LNCaP clone FGC (cell line): ENCODE measurements around the gene NSUN7.

Experiments used
- DNase-seq: peaks from one replicate; pipeline ENCODE4 v3.0.0-alpha.2; 2011; ENCODE audit warnings: low read depth
- H3K4me3 ChIP-seq: 2 replicates; pipeline ENCODE4 v1.5.1; 2011; ENCODE audit warnings: mild to moderate bottlenecking, low read depth, low read length, control low read depth
- TF ChIP-seq, protein P1 (sequence below): IDR thresholded peaks from 2 replicates; pipeline ENCODE4 v1.5.1; 2012; ENCODE audit warnings: mild to moderate bottlenecking; ENCODE audit not compliant: control insufficient read depth, insufficient read depth; ENCODE audit errors: extremely low read depth

The NSUN7 gene

DNA sequence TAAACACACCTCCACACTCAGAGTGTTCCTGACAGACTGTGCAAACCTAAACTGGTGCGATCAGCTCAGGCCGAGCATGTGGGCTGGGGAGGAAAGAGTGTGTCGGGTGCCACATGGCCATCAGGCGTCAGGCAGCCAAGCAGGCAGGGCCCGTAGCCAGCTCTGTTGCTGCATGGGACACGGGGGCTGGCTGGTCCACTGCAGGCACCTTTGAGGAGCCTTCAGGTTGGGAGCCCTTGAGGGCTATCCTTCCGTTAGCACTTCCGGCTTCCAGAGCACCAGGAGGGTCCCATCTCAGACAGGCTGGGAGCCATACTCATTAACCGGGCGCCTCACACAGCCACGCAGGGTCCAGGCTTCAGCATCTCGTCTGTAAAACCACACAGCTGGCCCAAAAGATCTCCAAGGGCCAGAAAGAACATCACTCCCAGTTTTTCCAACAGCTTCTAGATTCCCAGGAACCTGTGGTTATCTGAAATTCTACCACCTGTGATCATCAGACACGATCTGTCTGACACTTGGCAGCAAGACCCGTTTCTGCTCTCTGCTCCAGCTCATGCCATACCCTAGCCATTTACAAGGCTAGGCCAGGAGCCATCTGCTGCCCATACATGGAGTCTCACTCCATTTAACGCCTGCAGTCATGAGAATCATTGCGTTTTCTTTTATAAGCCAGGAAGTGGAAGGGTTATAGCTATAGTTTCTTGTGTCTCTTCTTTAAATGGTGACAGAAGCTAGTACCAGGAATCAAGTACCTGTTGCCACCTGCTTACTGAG lies 87.5 kb downstream of the NSUN7 start:
- H3K4me3 ChIP-seq: no peak overlapping the region
- peak; percentile 87 for DNase-seq
- TF ChIP-seq, protein P1, sequence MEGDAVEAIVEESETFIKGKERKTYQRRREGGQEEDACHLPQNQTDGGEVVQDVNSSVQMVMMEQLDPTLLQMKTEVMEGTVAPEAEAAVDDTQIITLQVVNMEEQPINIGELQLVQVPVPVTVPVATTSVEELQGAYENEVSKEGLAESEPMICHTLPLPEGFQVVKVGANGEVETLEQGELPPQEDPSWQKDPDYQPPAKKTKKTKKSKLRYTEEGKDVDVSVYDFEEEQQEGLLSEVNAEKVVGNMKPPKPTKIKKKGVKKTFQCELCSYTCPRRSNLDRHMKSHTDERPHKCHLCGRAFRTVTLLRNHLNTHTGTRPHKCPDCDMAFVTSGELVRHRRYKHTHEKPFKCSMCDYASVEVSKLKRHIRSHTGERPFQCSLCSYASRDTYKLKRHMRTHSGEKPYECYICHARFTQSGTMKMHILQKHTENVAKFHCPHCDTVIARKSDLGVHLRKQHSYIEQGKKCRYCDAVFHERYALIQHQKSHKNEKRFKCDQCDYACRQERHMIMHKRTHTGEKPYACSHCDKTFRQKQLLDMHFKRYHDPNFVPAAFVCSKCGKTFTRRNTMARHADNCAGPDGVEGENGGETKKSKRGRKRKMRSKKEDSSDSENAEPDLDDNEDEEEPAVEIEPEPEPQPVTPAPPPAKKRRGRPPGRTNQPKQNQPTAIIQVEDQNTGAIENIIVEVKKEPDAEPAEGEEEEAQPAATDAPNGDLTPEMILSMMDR: peak; percentile 27; the same call in 1 of the 2 replicates

DNA sequence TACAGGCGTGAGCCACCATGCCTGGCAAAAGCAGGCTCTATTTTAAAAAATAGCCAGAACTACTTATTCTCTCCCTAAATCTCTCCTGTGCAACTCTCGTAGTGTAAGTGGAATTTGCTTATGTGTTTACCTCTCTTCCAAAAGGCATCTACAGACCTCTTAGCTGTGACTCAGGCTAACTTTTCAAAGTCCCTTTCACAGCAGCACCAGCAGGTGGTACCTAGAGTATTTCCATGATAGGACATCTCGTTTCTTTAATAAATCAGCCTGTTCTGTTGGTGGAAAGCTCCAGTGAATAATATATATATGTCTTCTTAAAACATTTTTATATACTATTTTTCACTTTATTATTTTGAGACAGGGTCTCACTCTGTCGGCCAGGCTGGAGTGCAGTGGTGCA lies 89.0 kb downstream of the NSUN7 start:
- DNase-seq: no peak
- TF ChIP-seq, protein P1: no peak
- no peak overlapping the region for H3K4me3 ChIP-seq

DNA sequence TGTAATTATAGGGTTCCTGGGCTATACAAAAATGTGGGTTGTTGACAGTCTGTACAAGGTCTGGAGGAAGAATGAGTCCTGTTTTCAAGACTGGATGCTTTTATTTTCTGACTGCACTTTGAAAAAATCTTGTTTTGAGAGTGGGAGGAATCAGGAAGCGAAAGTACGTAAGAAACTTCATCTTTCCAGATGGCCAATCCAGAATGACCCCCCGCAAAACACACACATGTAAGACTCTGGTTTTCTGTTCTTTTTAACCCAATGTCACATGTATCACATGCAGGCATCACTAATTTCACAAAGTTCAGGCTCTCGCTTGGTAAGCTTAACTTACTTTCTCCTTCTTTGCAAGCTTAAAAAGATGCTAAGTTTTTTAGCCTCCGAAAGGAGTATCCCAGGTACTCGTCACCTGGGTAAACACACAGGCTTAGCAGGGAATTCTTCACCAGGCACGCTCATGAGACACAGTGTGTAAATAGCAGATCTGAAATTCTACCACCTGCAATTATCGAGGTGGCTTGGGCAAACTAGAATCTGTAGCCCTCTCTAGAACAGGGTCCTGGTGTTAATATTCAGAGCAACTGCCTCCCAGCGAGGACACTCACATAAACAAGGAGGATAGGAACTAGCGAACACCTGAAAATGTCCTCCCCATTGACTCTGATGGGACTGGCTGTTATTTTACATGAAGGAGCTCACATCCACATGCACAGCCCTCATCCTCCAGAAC lies 90.7 kb downstream of the NSUN7 start:
- no peak for DNase-seq
- TF ChIP-seq, protein P1: no peak
- H3K4me3 ChIP-seq: no peak overlapping the region

DNA sequence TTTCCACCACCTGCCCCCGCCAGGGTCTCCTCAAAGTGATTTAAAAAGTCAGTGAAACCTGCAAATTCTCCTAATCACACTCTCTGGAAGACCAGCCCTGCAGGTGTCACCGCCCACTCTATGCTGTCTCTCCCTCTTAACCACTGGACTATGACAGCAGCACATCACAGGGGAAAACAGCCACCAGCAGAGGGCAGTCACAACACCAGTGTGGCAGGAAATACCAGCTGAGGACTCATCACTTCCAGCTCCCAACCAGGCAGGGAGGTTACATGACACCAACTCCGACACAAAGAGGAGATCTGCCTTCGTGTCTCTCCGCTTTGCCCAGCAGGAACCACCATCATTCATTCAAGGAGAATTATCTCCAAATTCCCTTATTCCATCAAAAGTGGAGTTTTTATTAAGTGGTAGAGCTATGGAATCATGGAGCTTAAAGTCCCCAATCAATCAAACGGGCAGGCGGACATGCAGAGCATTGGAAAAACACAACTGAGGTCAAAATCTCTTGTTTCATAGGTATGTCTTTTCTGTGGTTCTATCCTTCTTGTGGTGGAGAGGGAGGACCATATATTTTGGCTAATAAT lies 91.3 kb downstream of the NSUN7 start:
- no peak overlapping the region for H3K4me3 ChIP-seq
- DNase-seq: no peak
- TF ChIP-seq, protein P1: peak; percentile 65

DNA sequence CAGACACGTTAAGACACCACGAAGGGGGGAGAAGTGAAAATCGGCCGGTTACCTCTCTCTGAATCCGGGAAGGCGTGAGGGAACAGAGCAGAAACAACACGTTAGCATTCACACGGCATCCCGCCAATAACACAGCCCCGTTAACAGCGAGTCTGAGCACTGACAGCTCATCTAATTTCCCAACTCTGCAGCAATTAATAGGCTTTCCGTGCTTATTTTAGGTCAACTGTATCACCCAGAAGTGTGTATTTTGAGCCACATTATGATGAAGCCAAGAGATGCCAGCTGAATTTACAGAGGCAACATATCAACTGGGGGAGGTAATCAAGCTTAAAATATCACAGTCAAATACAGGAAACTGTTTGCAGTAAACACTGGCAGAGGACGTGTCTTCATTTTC lies 92.6 kb downstream of the NSUN7 start:
- TF ChIP-seq, protein P1: no peak
- DNase-seq: peak; percentile 91
- H3K4me3 ChIP-seq: peak overlapping the region; percentile 39

DNA sequence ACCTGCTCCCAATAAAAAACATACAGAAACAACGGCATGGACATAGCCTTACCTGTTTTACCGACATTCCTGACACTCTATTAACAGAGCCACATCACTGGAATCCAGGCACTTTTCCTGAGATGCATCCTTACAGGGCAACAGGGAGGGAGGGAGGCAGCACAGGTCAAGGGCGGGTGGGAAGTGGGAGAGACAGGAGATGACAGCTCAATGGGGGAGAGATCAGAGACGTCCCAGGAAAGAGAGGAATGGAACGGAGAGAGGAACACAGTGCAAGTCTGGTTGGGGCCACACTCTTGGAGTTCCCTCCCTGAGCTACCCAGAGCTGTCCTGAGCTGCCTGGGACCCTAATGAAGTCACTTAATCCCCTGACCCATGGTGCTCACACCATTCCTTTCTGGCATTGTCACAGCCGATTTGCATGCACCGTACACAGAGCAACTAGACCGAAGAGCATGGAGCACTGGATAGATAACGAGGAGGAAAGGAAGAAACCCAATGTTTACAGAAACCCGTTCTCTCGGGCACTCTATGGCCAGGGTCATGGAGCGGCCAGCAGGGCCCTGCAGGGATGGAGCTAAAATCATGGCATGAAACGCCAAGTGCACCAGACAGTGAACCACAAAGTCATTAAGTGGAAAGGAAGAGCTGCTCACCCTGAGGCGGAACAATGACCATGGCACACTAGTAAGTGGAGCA lies 93.1 kb downstream of the NSUN7 start:
- peak overlapping the region; percentile 39 for H3K4me3 ChIP-seq
- DNase-seq: no peak
- TF ChIP-seq, protein P1: no peak
